NCI-H128 (cell line): ENCODE measurements around the gene ARSJ.

ENCODE experiments used
- DNase-seq: peaks from one replicate; lab custom pipeline; 2025; ENCODE audit not compliant: unreplicated experiment; lab: John Stamatoyannopoulos, UW

ARSJ gene

DNA sequence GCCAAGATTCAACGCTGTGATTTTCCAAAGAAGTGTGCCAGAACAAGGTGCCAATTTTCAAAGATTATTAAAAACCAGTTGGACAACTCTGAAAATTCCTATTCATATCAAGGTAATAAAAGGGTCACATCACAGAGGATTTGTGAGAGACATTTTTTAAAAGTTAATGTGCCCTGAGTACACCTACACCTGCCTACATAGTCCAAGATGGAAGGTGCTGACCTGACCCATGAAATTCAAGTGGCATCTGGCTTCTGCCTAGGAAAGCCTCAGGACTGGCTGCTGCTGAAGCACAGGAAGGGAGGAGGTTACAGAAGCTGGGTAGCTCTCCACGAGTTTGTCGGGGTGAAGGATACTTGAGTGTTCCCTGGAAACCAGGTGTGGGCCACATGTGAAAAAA lies 11.4 kb upstream of the ARSJ start:
- DNase-seq, result no peak

DNA sequence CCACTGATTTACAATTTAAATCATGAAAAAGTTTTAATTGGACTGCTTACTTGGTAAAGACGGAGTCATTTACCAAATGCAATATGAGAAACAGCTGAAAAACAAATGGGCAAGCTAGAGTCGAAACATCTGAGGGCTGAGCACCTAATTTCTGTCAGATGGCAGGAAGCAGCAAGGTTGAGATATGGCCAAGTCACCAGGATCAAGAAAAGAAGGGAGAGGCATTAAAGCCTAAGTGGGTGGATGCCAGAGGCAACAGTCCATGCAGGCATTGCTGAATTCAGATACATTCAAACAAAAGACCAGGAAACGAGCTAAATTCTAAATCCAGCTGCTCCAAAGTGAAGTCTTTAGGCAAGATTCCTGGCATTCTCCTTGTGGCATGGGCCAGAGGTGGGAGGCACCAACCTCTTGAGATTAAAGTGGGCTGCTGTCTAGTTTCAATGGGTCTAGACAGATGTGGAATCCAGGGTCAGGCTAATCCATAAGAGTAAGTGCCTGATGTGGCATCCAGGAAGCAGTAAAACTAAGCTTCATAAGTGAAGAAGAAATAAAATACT lies 8.0 kb upstream of the ARSJ start:
- no peak for DNase-seq

DNA sequence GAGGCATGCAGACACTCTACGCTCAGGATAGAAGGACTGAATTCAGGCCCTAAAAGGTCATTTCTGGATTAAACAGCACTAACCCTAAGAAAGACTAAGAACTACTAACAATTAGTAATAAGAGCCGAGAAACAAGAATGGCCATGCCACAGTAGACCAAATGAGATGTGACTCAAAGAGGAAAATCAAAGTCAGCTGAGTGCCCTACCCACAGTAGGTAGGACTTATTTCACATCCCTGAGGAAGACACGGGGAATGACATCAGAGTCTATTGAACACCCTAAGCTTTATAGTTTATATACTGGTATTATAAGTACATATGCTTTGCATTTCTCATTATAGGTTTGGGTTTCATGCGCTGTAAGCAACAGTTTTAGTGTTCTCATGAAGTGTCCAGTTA lies 2.7 kb upstream of the ARSJ start:
- DNase-seq, result no peak

DNA sequence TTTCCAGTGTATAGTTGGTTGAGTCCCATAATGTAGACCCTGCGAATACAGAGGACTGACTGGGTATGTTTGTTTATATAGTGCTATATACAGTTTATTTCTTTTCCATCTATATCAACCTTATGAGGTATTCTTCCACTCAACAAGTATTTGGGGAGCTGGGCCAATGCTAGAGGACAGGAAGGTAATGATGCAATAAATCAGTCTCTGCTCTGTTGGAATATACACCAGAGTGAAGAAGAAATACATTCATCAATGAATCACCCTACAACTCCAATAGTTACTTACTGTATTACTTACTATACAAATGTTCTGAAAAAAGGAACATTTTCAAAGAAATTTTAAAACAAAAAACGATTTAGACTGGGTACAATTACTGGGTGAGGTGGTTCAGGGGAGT lies 2.1 kb upstream of the ARSJ start:
- DNase-seq, result no peak

DNA sequence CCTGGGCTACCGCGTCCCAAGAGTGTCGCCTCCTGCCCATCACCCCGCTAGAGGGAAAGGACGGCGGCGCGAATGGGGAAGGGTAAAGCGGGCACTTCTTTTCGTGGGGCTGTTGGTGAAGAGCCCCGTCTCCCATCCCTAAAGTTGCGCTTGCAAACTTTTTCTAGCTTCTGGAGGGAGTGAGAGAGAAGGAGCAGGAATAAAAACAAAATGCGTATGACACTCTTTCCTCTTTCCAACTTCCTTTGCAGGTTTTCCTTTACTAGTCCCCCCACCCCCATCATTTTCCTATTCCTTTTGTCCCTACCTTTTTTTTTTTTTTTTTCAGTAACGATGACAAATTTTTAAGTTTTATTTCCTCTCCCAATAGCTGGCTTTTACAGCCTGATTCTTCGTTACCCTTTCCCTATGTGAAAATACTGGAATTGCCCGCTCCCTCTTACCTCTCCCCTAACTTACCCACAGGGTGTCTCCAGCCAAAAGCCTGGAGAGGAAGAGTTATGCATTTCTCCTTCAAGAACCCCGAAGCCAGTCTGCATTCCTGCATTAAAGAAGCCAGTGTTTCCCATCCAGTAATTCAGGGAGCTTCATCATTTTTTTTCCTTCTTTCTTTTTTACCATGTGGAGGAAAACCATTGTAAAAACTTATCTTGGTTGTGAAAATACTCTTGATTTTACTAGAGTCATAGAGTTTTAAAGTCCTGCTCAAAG lies 613 bp upstream of the ARSJ start:
- DNase-seq, result no peak

DNA sequence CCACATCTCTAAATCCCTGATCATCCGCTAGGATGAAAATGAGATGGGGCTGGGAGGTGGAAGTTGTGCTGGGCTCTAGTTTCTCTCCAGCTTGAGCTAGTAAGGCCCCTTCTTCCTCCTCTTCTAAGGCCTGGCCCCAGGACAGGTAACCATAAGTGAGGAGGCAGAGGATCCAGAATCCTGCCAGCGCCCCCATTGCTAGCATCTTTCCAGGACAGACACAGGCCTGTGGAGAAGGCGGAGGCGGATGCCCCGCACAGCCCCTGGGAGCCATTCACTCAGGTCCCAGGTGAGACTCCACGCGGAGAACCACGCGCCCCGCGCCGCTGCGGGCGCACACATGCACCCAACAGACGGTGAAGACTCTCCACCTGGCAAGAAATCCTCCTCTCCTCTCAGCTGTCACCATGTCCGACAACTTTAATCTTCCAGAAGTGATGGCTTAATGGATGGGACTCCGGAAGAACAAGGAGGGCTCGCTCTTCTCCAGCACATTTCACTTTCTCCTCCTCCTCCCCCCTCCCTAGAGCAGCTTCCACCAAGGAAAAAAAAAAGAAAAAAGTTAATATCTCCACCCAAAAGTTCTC lies 793 bp downstream of the ARSJ start:
- DNase-seq, result no peak

DNA sequence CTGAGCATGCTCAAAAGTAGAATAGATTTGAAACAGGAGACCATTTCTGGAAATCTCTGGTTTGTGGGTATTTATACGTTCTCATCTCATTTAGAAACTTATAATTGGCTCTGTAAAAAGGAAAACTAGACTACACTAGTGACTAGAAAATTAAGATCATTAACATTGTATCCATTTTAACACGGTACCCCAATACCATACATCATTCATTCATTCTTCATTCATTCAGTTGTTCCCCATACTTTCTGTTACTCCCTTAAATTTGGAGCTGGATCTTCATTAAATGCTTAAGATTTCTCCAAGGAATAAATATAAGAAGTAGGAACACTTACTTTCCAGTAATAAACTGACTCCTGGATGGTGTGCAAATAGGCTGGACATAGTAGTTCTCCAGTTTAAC lies 1.3 kb downstream of the ARSJ start:
- no peak for DNase-seq

DNA sequence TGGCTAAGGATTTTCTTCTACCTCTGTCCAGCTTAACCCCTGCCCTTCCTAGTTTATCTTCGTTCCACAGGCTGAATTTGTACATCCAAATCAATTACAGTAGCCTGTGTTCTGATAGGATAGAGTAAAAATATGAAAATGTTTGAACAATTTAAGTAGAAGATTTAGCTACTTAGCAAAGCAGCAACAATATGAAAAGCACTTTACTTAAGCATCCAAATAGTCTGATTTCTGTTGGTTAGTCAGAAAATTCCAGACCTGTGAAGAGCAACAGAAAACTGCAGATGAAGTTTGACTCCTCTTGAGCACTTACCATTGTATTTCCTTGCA lies 2.0 kb downstream of the ARSJ start:
- DNase-seq, result no peak

DNA sequence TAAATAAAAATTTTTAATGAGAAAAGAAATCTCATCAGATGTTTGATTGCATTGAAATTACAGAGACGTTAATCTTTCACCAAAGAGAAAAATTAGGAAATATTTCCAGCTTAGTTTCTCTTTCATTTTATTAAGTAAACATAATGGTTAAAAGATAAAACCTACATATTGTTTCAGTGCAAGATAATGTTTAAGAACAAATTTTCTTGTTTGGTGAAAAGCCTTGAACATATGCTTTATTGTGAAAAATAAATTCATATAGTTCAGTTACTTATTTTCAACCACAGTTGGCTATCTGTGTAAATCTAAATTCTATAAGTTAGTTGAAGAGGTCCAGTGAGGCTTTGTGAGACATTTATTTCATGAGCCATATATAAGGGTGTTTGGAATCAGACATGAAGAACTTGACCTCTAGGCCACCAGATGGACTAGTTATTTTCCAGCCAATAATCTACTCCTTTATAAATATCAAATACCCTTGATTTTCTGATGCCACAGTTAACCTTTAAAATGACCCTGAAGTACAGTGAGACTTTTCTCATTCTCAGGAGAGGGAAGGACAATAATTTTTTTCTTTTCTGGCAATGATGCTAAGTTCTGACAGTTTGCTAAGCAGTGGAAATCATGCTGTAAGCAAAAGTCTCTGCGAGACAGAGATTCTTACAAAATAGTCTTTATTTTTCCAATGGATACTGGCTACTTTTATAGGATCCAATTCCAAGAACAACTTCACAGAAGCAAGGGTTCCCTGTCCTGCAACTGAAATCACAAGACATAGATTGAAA lies 2.5 kb downstream of the ARSJ start:
- DNase-seq, result no peak

DNA sequence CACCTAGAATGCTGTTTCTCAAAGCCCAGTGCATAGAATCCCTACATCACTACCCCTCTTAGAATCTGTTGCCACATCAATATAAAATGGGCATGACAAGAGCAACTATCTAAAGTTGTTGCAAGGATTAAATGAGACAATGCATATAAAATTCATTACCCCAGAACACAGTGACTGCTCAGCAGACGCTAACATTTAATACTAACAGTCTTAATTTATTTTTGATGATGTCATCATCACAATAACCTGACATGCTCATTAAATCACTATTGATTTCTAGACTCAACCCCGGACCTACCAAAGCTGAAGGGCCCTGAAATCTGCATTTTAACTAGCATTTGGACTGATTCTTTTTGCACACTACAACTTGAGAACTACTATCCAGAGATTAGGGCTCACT lies 3.9 kb downstream of the ARSJ start:
- DNase-seq, result no peak

DNA sequence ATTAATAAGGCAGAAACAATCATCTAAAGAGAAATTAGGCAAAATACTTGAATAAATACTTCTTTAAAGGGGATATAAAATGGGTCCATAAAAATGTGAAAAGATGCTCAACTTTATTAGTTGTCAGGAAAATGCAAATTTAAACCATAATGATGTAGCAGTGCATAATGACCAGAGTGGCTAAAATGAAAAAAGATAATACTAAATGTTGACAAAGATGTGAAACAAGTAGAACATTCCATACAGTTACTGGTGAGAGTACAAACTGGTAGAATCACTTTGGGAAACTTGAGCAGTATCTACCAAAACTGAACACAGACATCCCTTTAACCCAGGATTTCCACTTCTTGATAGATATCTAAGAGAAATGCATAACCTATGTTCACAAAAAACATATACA lies 5.0 kb downstream of the ARSJ start:
- no peak for DNase-seq

DNA sequence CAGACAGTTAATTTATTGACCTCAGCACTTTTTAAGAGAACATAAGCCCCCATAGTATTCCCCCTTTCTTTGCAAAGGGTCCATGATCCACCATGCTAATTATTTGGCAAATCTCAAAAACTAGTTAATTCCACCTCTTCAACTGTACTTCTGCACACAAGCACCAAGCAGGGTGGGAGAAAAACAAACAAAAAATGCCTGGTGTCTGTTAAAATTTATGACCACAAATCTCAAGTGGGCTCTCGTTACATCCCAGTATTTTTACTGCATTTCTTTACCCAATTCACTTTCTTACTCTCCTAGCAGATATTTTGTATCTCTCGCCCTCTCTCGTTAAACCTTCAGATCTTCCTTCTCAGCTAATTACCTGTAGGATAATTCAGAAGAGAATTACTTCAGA lies 6.1 kb downstream of the ARSJ start:
- no peak for DNase-seq

DNA sequence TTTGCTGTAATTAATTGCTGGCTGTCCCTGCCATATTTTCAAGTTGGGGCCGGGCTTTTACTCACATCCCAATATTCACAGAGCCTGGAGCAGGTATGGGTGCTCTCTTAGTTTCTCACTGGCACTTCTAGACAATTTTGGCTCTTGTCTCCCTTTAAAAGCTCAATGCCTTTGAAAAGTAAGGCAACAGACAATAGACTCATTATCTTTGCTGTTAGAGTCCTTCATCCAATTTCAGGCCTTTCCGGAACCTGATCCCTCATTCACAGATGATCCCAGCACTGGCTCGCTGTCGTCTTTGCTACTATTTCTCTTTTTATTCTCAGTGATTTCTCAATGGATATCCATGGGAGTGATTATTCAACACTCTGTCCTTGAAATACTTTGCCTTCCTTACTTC lies 6.7 kb downstream of the ARSJ start:
- no peak for DNase-seq

DNA sequence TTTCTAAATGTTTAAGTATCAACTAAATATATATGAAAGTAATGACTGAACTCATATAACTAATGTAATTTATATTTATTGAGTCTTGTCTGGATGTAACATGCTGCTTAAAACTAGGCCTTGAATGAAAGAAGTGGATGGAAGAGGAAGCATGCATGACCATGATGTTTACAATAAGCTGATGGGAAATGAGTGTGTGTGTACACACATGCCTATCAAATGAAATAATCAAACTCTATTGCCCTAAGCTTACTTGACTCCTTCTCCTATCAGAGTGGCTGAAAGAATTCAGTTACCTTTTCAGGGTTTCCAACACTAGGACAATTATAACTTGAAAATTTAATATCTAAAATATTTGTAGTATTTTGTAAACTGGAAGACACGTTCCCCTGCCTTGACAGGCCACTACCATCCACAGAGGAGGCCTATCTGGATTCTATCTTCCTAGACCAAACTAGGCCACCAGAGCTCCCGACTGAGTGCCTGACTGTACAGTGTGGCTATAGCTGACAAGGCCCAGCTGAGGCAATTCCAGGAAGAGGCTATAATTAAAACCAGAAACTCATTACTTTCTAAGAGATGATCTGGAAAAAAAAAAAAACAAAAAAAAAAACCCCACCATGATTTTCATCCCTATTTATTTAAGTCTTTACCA lies 7.6 kb downstream of the ARSJ start:
- no peak for DNase-seq

DNA sequence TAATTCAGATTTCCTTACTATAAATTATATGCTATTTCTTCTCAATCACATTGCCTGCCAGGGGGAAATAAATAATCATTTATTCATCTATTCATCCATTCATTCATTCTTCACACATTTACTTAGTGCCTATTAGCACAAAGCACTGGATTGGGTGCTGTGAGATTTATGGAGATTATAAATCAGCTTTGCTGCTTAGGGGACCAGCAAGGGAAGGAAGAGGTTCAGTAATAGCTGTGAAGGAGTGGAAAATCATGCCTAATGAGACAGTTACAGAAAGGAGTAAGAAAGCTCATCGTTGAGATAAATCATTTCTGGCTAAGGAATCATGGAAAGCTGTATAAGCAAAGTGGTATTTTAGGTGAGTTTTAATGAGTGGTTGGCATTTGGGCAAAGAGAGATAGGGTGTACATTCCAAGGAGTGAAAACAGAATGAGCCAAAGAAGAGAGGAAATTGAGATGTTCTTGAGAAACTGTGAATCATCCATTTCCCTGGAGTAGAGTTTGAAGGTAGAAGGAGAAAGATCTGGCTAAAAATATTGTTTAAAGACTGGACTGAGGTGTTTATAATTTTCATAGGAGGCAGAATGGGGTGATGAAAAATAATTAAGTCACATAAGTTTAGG lies 9.6 kb downstream of the ARSJ start:
- no peak for DNase-seq

DNA sequence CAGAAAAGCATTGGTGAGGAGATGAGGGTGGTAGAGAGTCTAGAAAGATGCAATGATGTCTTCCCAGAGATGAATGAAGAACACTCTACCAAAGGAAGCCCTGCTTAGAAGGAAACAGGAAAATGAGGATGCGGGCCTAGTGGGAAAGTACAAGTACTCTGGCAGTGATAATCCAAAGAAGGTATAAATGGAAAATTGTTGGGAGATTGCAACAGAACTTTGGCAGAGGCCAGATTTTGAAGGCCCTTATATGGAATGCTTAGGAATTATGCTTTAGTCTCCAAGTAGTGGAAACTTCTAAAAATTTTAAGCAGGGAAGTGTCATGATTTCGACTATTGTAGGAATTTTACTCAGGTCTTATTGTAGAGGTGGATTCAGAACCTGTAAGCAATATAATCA lies 11.0 kb downstream of the ARSJ start:
- no peak for DNase-seq

DNA sequence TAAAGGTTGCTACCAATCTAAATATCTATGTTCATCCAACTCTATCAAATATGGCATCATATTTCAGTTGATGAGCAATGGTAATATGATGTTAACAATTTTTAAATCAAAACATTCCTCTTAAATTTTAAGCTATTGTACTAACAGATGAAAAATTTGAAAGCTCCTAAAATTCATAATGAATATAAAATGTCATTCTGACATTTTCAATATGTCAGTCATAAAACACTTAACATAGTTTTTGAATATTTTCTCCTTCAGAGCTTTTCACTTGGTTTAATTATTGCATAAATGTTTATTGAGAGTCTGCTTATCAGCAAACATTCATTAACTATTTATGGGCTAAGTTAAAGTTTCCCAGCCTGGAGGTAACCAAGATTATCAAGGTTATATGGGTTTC lies 11.8 kb downstream of the ARSJ start:
- DNase-seq, result no peak

DNA sequence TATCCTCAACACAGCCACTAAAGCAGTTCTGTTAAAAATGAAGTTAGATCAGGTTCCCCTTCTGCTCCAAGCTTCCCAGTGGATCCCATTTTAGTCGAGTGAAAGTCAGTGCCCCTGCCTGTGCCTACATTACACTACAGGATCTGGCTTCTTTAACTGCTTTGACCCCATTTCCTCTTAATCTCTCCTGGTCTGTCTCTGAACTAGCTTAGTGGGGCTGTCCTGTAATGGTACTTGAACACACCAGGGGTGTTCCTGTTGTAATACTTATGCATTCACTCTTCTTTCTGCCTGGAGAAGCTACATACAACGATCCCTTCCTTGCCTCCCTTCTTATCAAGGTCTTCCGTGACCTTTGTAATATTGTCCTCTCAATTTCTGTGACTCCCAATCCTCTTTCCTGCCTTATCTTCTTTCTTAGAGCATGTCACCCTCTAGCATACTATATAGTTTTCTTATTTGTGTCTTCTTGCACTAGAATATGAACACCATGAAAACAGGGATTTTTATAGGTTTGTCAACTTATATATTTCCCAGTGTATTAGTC lies 16.7 kb downstream of the ARSJ start:
- no peak for DNase-seq

DNA sequence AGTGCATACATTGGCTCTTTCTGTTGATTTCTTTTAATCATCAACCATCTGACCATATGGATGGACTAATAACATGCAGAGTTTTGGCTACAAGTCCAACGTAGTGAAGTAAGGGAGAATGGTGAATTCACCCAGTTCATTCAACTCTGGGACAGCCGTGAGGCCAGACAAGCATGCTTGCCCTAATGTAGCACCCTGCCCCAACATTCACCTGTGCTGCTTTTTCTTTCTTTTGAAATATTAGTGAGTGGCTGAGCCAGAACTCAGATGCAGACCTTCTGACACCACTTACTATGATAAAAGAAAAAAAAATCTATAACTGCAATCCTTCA lies 17.5 kb downstream of the ARSJ start:
- no peak for DNase-seq

DNA sequence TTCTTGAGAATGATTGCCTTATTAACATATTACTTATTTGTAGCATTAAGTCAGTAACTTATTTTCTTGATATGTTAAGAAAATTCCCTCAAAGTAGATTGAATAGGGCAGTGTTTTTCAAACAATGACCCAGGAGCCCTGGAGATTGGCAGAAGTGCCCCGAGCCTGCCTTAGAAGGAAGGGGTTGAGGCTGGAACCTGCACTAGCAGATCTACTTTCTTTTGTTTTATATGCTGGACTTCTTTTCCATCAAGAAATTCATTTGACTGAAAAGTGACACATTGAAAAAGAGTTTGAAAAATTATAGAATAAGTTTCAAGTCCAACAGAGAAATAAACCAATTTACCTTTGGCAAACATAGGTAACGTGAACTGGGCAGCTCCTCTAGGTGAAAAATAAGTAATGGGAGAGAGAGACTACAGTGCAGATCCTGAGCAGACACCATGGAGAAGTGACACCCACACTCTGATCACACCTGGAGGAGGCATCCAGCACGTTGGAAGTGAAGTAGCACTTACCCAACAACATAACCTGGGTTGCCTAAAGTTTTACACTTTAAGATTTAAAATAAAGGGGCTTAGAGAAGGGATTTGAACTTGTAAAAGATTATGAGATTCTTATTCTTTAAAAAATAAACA lies 18.6 kb downstream of the ARSJ start:
- DNase-seq, result no peak

DNA sequence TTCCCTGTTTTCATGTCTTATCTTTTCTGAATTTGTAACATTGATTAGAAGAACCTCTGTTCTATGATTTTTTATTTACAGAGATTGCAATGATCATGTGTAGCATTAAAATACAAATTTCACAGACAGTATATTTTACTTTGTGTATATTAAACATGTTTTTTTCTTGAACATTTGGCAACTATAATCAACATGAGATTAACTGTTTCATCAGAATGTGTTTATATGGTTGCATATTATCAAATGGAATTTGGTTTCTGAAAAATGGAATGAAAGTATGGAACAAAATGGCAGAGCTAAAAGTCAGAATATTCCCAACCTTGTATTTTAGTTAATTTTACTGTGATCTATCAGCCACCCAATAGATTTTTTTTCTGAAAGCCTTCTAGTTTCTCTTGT lies 19.9 kb downstream of the ARSJ start:
- no peak for DNase-seq
